CD14-positive monocyte (primary cell): ENCODE results near the gene MSLN. TPM values are rescaled to one million over a fixed set of nuclear protein-coding genes. Genes with fewer than 3 reads are reported as not detected.

ENCODE experiments used
- DNase-seq, 3 donors: peaks; one replicate each; pipeline ENCODE4 v3.0.0-alpha.2; 2011 to 2022
- H2AFZ ChIP-seq: 2 replicates; pipeline ENCODE4 v1.6.0; 2012; ENCODE audit warnings: mild to moderate bottlenecking, low read depth, low read length, inconsistent platforms; ENCODE audit not compliant: insufficient read depth, poor library complexity, severe bottlenecking
- H3K27ac ChIP-seq, 2 donors: 1 replicate in 1 of 2; 2 replicates in 1 of 2; pipeline ENCODE4 v1.5.1; 2012 to 2013; ENCODE audit warnings: low read length in 2 of 2, control low read depth in 1 of 2, inconsistent platforms in 1 of 2, low read depth in 1 of 2, mild to moderate bottlenecking in 1 of 2
- H3K27me3 ChIP-seq, 2 donors: one replicate each; pipeline versions ENCODE4 v1.6.0 to v1.6.1; 2011 to 2013; ENCODE audit warnings: low read length in 2 of 2; ENCODE audit not compliant: control insufficient read depth in 2 of 2, insufficient read depth in 2 of 2
- H3K36me3 ChIP-seq, 2 donors: replicated peaks in 1 of 2; 1 replicate in 1 of 2; 2 replicates in 1 of 2; pipeline versions ENCODE4 v1.5.1 to v1.6.1; 2012 to 2013; ENCODE audit warnings: low read length in 2 of 2, control low read depth in 1 of 2, inconsistent platforms in 1 of 2, mild to moderate bottlenecking in 1 of 2; ENCODE audit not compliant: insufficient read depth in 2 of 2, control insufficient read depth in 1 of 2
- H3K4me1 ChIP-seq, 2 donors: 1 replicate in 1 of 2; 2 replicates in 1 of 2; pipeline versions ENCODE4 v1.5.1 to v1.6.1; 2012 to 2013; ENCODE audit warnings: low read length in 2 of 2, control low read depth in 1 of 2, inconsistent platforms in 1 of 2, mild to moderate bottlenecking in 1 of 2, moderate library complexity in 1 of 2; ENCODE audit not compliant: insufficient read depth in 2 of 2, control insufficient read depth in 1 of 2
- H3K4me2 ChIP-seq: replicated peaks from 2 replicates; pipeline ENCODE3; 2012; ENCODE audit warnings: low read length, moderate library complexity, mild to moderate bottlenecking; ENCODE audit not compliant: poor library complexity, severe bottlenecking; ENCODE audit errors: extremely low read depth
- H3K4me3 ChIP-seq, 3 experiments: fragments of 200-600 bp in 1 of 3; sonication (generic) in 1 of 3; replicated peaks in 1 of 3; 1 replicate in 2 of 3; 2 replicates in 1 of 3; pipeline ENCODE4 v1.5.1; 2011 to 2013; ENCODE audit warnings: low read length in 3 of 3, mild to moderate bottlenecking in 3 of 3, control low read depth in 2 of 3, low read depth in 2 of 3, inconsistent platforms in 1 of 3, moderate library complexity in 1 of 3
- H3K79me2 ChIP-seq: 2 replicates; pipeline ENCODE4 v1.6.0; 2012; ENCODE audit warnings: mild to moderate bottlenecking, control low read depth, inconsistent platforms, low read length, moderate library complexity; ENCODE audit not compliant: insufficient read depth
- H3K9ac ChIP-seq: 2 replicates; pipeline ENCODE4 v1.6.0; 2017; ENCODE audit warnings: low read length, mild to moderate bottlenecking; ENCODE audit not compliant: insufficient read depth, poor library complexity, severe bottlenecking
- H3K9me3 ChIP-seq, 2 donors: replicated peaks in 1 of 2; 1 replicate in 1 of 2; 2 replicates in 1 of 2; pipeline versions ENCODE4 v1.5.1 to v1.6.1; 2012 to 2013; ENCODE audit warnings: low read length in 2 of 2, control low read depth in 1 of 2; ENCODE audit not compliant: control insufficient read depth in 1 of 2, insufficient read depth in 1 of 2
- H4K20me1 ChIP-seq: 2 replicates; pipeline ENCODE4 v1.6.0; 2012; ENCODE audit warnings: mild to moderate bottlenecking, low read length, control low read depth, moderate library complexity; ENCODE audit not compliant: insufficient read depth
- H3K27ac Mint-ChIP-seq, 7 donors: one replicate each; pipeline ENCODE4 v1.8.0; 2020; ENCODE audit warnings: mild to moderate bottlenecking in 7 of 7, mixed read lengths in 7 of 7, moderate library complexity in 6 of 7, inconsistent platforms in 2 of 7
- H3K27me3 Mint-ChIP-seq, 3 donors: one replicate each; pipeline ENCODE4 v1.8.0; 2021 to 2022; ENCODE audit warnings: low read depth in 3 of 3, mild to moderate bottlenecking in 3 of 3, mixed read lengths in 3 of 3, moderate library complexity in 3 of 3, inconsistent platforms in 1 of 3
- H3K36me3 Mint-ChIP-seq, 2 donors: one replicate each; pipeline ENCODE4 v1.8.0; 2020; ENCODE audit warnings: mixed read lengths in 2 of 2, inconsistent platforms in 1 of 2, mild to moderate bottlenecking in 1 of 2
- H3K4me1 Mint-ChIP-seq: one replicate; pipeline ENCODE4 v1.8.0; 2020; ENCODE audit warnings: mild to moderate bottlenecking, mixed read lengths
- H3K4me3 Mint-ChIP-seq, 2 donors: one replicate each; pipeline ENCODE4 v1.8.0; 2020; ENCODE audit warnings: mild to moderate bottlenecking in 2 of 2, mixed read lengths in 2 of 2, moderate library complexity in 1 of 2
- H3K9me3 Mint-ChIP-seq, 7 donors: one replicate each; pipeline ENCODE4 v1.8.0; 2020 to 2022; ENCODE audit warnings: mixed read lengths in 7 of 7, mild to moderate bottlenecking in 6 of 7, moderate library complexity in 6 of 7, inconsistent platforms in 2 of 7
- CTCF ChIP-seq: fragments of 200-600 bp; IDR thresholded peaks from one replicate; pipeline ENCODE4 v1.8.0; 2022; ENCODE audit warnings: antibody characterized with exemption, mild to moderate bottlenecking
- WGBS: methylation state at CpG from one replicate; pipeline ENCODE4 v1.1.5; 2013; ENCODE audit warnings: missing lambda C conversion rate; ENCODE audit not compliant: insufficient coverage; 5-methylcytosine and 5-hydroxymethylcytosine counted together
- intact Hi-C, 2 donors: fragments of 100-400 bp; cut with micrococcal nuclease; formaldehyde crosslinking; loops; one replicate each; pipeline versions ENCODE4 v1.15.0 to v1.15.1; 2023
- polyA plus RNA-seq, 3 donors: library from polyadenylated mRNA; depleted of rRNA in 1 of 3; unstranded in 2 of 3; stranded (reverse) in 1 of 3; fragments of 300-500 nt in 2 of 3; fragments of >200 nt in 1 of 3; fragmentation: Illumina TruSeq in 2 of 3; gene quantifications; 1 replicate in 2 of 3; 2 replicates in 1 of 3; pipeline ENCODE4 v1.2.3, GENCODE V29; 2012 to 2021

MSLN gene
- polyA plus RNA-seq, 3 donors = 0.07 to 0.29 TPM; not detected in 1

- peaks cover 28 to 44% of the 10 kb centered on the region in 2 donors for H3K4me1 ChIP-seq
- intact Hi-C loops = no loop called here
- no peak overlapping the region for H3K27ac ChIP-seq
- H3K36me3 ChIP-seq = no peaks in the 10 kb centered on the region
- peaks cover 0 to 7% (median 0%) of the 10 kb centered on the region in 7 donors for H3K9me3 Mint-ChIP-seq
- no peak overlapping the region for H3K27ac Mint-ChIP-seq
- H3K27me3 Mint-ChIP-seq = peaks cover 47 to 73% (median 56%) of the 10 kb centered on the region in 3 donors
- no peak overlapping the region for H3K9ac ChIP-seq
- peaks cover 5% of the 10 kb centered on the region for H4K20me1 ChIP-seq
- no peaks in the 10 kb centered on the region for H3K79me2 ChIP-seq
- H3K4me2 ChIP-seq = no peak overlapping the region
- H3K36me3 Mint-ChIP-seq = peaks cover 0 to 3% of the 10 kb centered on the region in 2 donors
- peaks cover 17% of the 10 kb centered on the region for H3K4me1 Mint-ChIP-seq
- H3K9me3 ChIP-seq = peaks cover 4 to 9% of the 10 kb centered on the region in 2 donors
- no peak for DNase-seq
- peak overlapping the region; percentile 64 to 83 for H3K4me3 Mint-ChIP-seq
- peaks cover 11 to 68% of the 10 kb centered on the region in 2 donors for H3K27me3 ChIP-seq
- H2AFZ ChIP-seq = no peak overlapping the region
- no peak overlapping the region for H3K4me3 ChIP-seq
- WGBS = 95% methylated on average over 29 of the region's 29 CpGs
- TF ChIP-seq CTCF = no peak
Measured at GRCh38 chr16:716768-717325, 43.7 kb upstream of the MSLN start.

GRCh38 chr16:717450-718245 lies 42.9 kb upstream of the MSLN start:
- H3K27ac Mint-ChIP-seq = no peak overlapping the region

More at GRCh38 chr16:717450-718245, 42.9 kb upstream of the MSLN start:
- Mint-ChIP-seq H3K4me3 (peak overlapping the region in 1 of 2 donors; percentile 35), H3K27me3 (peaks cover 47 to 69% (median 52%) of the 10 kb centered on the region in 3 donors), H3K4me1 (peaks cover 19% of the 10 kb centered on the region), H3K36me3 (peaks cover 2 to 3% of the 10 kb centered on the region in 2 donors), H3K9me3 (peaks cover 0 to 7% (median 0%) of the 10 kb centered on the region in 7 donors)
- H3K9ac ChIP-seq = no peak overlapping the region
- peaks cover 13% of the 10 kb centered on the region for H4K20me1 ChIP-seq
- 78% methylated on average over 28 of the region's 32 CpGs for WGBS
- H3K27me3 ChIP-seq = peaks cover 11 to 62% of the 10 kb centered on the region in 2 donors
- intact Hi-C loops = no loop called here
- no peak overlapping the region for H2AFZ ChIP-seq
- H3K27ac ChIP-seq = no peak overlapping the region
- no peaks in the 10 kb centered on the region for H3K79me2 ChIP-seq
- H3K4me3 ChIP-seq = no peak overlapping the region
- TF ChIP-seq CTCF = no peak
- peaks cover 32 to 48% of the 10 kb centered on the region in 2 donors for H3K4me1 ChIP-seq
- no peaks in the 10 kb centered on the region for H3K36me3 ChIP-seq
- no peak overlapping the region for H3K4me2 ChIP-seq
- H3K9me3 ChIP-seq = peaks cover 4 to 9% of the 10 kb centered on the region in 2 donors
- no peak for DNase-seq
